ENCODE measurements around the gene DRD2.

Gene DRD2

DNA sequence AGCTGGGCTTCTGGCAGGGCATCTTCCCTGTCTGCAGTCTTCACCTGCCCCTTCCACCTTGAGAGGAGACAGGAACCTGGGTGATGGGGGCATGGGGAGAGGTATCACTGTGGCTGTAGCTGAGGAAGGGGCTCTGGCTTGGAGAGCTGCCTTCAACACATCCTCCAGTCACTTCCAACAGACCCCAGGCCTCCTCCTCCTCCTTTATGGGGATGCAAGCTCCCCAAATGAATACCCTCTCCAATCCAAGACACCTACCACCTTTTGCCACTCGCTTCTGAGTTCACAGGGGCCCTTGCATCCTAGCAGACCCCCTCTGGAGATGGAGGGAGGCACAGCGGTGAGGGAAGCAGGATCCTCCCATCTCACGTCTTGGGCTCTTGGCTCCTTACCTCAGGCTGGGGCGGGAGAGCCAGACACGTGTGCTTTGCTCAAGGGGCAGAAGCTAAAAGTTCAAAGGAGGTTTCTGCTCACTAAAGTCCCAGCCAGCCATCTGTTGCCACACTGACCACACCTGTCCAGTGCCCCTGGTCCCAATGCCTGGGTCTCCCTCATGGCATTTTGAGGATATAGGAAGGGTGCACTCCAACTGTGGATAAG lies 74.5 kb downstream of the DRD2 start:
- DNase-seq (ENCODE audit: low read depth), result no peak

DNA sequence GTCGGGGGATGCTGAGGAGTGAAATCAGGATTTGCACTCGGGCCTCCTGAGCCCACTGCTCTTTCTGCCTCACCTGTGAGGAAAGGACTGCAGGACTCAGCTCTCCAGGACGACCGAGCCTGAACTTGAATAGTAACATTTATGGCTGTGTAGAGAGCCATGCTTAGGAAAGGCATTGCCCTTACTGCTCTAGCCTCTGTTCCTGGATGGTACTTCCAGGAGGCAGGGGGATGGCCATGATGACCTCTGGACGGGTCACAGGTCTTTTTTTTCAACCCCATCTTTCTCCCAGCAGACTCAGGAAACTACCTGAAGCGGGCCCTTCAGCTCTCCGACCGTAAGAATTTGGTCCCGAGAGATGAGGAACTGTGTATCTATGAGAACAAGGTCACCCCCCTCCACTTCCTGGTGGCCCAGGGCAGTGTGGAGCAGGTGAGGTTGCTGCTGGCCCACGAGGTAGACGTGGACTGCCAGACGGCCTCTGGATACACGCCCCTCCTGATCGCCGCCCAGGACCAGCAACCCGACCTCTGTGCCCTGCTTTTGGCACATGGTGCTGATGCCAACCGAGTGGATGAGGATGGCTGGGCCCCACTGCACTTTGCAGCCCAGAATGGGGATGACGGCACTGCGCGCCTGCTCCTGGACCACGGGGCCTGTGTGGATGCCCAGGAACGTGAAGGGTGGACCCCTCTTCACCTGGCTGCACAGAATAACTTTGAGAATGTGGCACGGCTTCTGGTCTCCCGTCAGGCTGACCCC lies 76.3 kb downstream of the DRD2 start:
- no peak for DNase-seq (ENCODE audit: low read depth)

DNA sequence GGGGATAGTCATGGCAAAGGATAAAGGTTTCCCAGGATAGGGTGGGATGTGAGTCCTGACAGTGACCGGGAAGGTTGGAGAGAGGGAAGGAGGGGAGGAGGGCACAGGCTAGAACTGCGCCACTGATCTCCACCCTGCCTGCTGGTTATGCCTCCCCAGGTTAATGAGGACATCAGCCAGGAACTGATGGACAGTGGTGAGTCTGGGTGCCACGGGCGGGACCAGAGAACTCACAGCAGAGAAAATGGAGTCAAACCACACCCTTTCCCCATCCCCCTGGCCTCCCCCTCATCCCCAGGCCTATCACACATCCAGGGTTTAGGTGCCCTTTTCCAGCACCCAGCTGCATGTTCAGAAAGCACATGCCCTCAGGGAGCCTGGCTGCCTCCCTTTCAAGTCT lies 77.4 kb downstream of the DRD2 start:
- no peak for DNase-seq (ENCODE audit: low read depth)

DNA sequence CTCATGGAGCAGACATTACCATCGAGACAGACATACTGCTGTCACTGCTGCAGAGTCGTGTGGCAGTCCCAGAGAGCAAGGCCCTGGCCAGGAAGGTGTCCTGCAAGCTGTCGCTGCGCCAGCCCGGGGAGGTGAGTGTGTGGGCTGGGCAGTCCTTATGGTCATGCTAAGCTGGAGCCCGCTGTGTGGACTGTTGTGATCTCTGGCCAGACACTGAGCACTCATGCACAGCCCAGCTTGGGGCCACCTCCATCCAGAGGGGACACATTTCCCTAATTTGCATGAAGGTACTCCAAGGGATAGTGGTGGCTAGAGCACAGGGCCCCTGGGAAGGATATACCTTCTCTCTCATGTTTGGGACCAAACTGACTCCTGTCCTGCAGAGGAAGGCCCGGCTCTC lies 78.0 kb downstream of the DRD2 start:
- no peak for DNase-seq (ENCODE audit: low read depth)

DNA sequence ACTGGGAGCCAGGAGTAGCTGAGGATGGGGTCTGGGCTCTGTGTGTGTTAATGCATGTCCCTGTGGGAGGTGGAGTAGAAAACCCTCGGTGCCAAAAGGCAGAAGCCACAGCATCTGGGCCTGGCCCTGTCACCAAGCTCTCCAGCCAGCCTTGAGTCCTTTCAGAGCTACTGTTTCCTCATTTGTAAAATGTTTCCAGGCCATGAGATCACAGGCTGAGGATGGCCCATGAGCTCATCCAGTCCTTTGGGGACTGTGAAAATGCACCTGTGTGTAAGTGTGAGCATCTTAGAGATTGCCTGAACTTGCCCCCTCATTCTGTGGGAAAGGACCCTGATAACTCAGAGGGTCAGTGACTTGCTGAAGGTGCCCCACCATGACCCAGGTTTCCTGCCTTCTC lies 78.5 kb downstream of the DRD2 start:
- no peak for DNase-seq (ENCODE audit: low read depth)

DNA sequence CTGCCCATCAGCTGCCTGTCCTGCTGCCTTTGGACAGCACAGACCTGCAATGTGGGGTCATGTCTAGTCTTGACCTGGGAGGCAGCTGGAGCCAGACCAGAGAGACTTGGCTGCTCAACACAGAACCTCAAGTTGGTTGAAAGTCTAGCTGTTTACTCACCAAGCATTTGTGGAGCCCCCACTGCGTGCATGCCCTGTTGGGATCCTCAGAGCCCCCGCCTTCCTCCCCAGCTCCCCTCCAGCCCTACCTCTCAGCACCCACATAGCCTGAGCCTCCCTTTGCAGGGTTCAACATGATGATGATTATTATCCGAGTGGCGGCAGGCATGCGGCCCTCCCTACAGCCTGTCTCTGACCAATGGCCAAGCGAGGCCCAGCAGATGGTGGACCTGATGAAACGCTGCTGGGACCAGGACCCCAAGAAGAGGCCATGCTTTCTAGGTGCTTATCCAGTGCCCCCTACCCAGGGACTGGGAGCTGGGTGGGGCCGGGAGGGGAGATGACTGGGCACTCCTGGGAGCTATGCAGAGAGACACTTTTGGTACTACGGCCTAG lies 79.3 kb downstream of the DRD2 start:
- DNase-seq (ENCODE audit: low read depth), result no peak

DNA sequence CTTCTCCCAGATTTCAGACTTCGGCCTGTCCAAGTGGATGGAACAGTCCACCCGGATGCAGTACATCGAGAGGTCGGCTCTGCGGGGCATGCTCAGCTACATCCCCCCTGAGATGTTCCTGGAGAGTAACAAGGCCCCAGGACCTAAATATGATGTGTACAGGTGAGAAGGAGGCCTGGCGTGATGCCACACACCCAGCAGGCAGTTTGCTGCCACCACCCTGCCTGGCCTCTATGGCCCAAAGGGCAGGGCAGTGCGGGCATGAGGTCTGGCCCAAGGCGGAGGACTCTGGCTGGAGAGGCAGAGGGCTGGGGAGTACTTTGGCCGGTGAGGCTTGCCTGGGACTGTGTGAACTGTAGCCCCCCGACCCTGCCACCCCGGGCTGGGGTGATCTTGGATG lies 80.3 kb downstream of the DRD2 start:
- DNase-seq (ENCODE audit: low read depth), result no peak

DNA sequence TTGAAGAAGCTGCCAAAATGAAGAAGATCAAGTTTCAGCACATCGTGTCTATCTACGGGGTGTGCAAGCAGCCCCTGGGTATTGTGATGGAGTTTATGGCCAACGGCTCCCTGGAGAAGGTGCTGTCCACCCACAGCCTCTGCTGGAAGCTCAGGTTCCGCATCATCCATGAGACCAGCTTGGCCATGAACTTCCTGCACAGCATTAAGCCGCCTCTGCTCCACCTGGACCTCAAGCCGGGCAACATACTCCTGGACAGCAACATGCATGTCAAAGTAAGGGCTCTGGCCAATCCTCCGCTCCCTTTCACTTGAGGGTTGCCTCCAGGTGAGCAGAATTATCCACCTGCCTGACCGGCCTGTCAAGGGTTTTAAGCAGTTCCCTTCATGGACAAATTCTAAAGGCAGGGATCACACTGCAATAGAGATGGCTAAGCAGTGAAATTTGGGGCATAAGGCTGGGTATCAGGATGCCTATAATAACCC lies 81.7 kb downstream of the DRD2 start:
- DNase-seq (ENCODE audit: low read depth), result no peak

DNA sequence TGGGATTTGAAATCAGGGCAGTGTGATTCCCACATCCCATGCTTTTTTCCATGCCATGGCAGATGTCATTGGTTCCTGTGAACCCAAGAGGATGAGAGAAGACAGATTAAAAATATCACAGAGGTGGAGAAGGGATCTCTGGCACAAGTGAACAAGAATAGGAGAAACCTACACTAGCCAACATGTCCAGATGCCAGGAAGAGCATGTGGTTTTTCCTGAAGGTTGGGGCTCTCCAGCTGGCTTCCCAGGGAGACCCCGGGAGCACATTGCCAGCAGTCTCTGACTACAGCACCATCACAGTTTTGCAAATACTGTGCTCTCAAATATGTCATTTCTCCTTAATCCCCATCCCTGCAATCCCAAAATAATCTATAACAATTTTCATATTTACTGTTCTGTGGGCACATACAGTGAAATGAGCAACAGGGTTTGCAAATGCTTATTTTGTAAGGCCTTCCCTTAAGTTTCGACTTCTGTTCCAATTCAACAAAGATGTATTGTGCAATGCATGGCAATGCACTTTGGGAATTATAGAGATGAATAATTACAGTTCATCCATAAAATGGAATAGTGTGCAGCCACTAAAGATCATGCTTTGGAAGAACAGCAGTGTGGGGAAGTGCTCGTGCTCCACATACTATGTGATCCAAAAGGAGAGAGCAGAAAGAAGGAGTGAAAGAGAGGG lies 82.8 kb downstream of the DRD2 start:
- no peak for DNase-seq (ENCODE audit: low read depth)

DNA sequence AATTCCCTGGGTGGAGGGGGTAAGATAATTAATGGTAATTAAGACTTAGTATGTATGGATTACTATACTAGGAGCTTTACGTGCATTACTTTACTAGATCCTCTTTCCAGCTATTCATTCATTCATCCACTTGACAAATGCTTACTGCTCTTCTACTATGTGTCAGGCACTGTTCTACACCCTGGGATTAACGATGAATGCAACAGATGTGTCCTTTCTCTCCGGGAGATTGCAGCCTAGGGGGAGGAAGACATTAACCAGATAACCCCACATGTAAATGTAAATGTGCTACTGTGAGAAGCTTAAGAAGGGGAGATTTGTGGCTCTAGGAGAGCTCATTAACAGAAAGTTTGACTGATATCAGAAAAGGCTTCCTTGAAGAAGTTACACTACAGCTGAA lies 85.9 kb downstream of the DRD2 start:
- no peak for DNase-seq (ENCODE audit: low read depth)

DNA sequence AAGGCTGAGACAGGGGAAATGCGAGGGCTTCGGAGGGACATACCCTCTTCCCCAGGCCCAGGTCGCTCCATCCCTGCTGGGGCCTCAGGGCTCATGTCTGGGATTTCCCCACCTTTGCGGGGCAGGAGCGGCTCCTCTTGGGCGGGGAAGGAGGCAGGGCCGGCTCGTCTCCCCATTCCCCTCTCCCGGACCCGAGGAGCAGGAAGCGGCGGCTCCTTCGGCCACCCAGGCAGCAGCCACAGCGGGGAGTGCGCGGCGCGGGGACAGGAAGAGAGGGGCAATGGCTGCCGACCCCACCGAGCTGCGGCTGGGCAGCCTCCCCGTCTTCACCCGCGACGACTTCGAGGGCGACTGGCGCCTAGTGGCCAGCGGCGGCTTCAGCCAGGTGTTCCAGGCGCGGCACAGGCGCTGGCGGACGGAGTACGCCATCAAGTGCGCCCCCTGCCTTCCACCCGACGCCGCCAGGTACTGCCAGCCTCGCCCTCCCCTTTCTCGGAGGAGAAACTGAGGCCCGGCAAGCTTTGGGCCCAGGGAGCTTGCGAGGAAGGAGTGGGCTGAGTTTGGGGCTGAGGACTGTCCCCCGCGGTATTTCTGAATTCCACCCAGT lies 87.5 kb downstream of the DRD2 start, which contains the start of gene ANKK1:
Gene ANKK1, plus strand, starts transcription at position 175 of the 607 bp plus-strand sequence. Its CDS starts 106 bp downstream, at position 281.
- DNase-seq (ENCODE audit: low read depth), result no peak

DNA sequence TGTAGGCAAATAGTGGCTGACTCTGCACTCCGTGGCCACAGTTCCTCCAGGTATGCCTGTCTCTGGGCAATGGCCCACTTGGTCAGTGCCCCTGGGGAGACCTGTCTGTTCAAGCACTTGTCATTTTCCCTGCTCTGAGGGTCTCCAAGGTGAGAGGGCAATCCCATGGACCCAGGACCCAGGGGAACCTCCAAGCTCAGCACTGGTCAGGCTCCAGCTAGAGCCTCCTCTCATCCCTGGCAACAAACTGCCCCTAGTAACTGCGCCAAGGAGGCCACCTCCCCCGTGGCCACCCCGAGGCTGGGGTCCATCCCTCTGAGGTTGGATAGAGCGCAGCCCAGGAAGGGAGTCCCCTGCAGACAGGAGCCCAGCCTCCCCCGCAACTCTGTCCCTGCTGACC lies 88.3 kb downstream of the DRD2 start:
- no peak for DNase-seq (ENCODE audit: low read depth)

DNA sequence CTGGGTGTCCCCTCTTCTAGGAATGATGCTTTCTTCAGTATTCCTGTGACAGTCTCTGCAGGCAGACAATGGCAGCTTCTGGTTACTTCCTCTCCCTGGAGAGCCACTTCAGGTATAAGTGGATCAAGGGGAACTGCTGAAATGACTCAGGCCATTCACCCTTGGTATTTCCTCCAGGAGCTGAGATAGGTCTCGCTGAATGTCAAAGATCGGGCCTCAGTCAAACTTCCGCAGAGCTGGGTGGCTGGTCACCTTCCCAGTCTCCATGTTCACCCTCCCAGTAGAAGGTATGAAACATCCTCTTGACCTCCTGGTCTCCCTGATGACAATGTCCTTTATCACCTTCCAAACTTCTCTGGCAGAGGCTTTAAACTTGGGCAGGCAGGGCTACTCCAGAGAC lies 89.4 kb downstream of the DRD2 start:
- no peak for DNase-seq (ENCODE audit: low read depth)

DNA sequence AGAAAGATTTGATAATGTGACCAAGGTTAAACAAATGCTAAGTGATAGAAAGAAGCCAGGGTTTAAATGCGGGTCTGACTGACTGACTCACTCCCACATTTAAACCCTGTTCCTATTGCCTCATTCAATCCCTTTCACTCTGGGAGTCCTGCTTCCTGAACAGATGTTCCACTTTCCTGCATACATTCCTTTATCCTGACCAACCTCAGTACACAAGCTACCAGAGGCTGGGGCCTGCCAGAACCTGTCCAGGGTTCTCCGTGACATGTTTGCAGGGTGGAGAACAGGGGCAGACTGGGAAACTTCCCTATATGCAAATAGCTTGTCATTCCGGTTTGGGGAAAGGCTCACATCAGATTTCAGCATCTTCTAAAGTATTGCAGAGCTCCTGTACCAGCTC lies 90.6 kb downstream of the DRD2 start:
- no peak for DNase-seq (ENCODE audit: low read depth)

DNA sequence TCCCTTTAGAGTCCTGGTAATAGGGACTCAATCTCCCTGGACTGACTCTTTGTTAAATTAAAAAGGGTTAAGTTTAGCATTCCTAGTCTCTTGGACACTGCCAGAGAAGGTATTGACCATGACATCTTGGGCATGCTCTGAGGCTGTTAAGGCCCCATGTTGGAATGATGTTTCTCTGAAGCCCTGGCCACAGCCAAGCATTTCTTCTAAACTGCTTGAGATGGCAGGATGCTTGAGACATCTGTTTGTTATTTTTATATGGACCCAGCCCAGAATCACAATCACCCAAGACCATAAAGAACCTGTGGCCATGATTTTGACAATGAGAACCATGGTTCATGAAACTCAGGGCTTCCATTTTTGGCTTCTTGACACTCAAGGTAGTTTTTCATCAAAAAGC lies 93.1 kb downstream of the DRD2 start:
- DNase-seq (ENCODE audit: low read depth), result no peak

DNA sequence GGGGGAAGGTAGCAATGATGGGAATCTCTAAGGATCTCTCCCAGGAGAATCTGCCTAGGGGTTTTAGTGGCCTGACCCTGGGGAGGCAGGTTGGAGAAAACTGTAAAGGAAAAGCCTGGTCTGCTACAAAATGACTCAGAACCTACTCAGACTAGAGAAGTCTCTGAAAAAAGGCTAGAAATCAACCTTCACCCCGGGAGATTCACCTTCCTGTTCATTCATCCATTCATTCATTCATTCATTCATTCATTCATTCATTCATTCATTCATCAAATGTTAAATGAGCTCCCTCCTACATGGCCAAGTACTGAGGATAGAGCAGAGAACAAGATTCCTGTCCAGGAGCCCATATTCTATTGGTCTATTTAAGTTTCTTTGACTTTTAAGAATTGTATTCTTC lies 96.5 kb downstream of the DRD2 start:
- no peak for DNase-seq (ENCODE audit: low read depth)

DNA sequence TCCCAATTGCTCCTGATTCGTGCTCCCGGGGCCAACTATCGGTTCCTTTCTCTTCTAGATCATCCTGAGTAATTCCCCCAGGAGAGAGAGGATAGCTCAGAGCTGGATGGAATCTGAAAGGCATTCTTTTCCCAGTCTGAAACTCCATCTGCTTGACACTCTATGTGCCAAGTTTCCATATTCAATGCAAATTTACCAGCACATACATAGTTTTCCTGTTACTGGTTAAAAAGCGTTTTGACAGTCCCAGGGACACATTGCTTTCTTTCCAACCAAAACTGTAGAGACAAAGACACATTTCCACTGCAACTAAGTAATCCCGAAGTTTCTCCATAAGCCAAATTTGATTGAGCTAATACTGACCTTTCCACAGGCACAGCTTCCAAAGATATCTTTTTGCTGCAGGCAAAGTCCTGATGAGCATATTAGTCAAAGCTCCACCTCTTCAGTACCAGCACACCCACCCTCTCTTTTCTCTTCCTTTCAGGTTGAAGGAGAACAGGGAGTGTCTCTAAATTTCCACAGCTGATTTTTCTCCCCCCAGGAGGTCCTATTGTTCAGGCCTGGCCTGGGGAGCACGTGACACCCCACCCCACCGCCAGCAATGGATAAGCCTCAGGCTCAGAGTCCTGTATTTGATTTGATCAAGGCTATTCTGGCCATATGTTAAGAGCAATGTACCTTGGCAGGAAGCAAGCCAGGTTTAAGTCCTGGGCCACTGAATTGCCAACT lies 97.4 kb downstream of the DRD2 start:
- no peak for DNase-seq (ENCODE audit: low read depth)

DNA sequence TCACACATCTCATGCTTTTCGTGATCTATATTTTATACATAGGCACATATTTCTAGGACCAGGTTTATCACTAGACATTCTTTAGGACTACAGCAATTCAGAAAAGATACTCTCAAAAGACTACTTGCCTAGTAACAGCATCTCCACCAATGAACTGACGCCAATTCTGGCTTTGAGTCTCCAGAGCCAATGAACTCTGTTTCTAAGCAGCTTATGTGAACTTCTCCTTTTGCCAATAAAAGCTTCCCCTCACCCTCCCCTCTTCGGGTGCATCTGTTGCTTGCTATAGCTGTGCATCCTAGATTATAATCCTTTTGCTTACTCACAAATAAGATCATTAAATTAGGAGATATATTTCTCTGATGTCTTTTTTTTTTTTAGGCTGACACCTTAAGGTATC lies 99.0 kb downstream of the DRD2 start:
- DNase-seq (ENCODE audit: low read depth), result no peak

DNA sequence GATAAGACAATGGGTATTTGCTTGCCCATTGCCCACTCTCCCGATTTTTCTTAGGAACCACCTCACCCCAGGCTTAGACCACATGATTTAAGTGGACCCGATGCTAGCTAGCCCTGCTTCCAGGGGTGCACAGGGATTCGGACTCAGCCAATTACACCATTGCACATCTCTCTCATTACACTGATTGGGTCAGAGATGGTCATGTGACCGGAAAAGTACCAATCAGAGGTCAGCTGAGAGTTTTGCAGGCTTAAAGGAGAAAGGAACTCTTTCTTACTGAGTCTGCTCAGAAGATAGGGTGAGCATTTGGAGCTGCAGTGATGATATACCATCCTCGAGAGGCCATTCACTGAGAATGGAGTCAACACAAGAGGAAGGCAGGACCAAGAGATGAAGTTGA lies 99.8 kb downstream of the DRD2 start:
- no peak for DNase-seq (ENCODE audit: low read depth)

DNA sequence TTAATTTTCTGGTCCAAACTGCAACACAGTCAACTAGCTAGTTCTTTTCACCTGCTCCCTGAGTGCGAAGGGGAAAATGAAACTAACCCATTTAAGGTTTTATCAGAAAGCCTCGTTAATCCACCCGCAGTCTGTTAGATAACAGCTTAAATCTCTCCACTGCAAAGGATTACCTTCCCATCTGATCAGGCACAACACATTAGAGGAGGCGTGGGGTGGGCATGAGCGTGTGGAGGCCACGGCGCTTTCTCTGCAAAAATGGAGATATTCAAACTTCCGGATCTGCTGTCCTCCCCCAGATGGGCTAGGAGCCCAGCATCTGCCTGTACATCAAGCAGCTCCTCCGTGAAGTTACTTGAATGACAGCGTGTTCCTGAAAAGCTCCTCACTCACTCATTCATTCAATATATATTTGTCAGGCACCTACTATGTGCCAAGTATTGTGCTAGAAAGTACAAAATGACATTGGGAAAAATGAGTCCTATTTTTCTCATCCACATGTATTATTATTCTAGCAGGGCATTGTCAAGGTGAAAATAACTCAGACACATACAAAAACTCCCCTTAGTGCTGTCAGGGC lies 101.1 kb downstream of the DRD2 start:
- DNase-seq (ENCODE audit: low read depth), result no peak

DNA sequence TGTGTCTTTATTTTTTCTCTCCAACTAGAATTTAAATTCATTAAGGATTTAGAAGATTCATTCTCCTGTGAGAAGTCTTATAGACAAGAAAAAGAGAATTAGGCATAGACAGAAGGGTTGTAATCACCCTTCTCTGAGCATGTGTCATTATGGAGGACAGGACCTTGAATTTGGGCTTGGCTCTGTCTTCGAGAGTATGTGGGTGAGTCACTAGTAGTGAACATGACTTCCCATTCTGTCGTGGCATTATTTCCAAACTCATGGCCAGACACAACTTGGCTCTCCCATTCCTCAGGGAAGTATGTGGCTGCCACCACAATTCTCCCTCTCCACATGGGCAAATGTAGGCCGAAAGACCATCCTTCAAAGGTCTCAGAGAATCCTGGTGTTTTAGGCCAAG lies 101.9 kb downstream of the DRD2 start:
- no peak for DNase-seq (ENCODE audit: low read depth)

Measured in activated gamma-delta T cell treated with anti-CD3 and anti-CD28 coated beads, Interleukin-2, amount 50 U/mL, for 16 hours (primary cell).